DND-41 (cell line): ENCODE measurements around the gene CREG2.

Source experiments
- CTCF ChIP-seq: IDR thresholded peaks from 2 replicates; pipeline ENCODE4 v1.5.1; 2012; ENCODE audit warnings: borderline replicate concordance, low read length, moderate library complexity, mild to moderate bottlenecking; ENCODE audit not compliant: poor library complexity, severe bottlenecking; ENCODE audit errors: extremely low read depth
- EZH2 ChIP-seq: IDR thresholded peaks from 3 replicates; pipeline ENCODE4 v1.6.1; 2012; ENCODE audit warnings: borderline replicate concordance, low read depth, mild to moderate bottlenecking, moderate library complexity, low read length, inconsistent platforms; ENCODE audit not compliant: severe bottlenecking

GRCh38 chr2:101400048-101400447 is 12.7 kb upstream of the CREG2 start:
- TF ChIP-seq CTCF (no peak), EZH2 (no peak)
